ENCODE measurements around the gene CACNA2D3.

DNA sequence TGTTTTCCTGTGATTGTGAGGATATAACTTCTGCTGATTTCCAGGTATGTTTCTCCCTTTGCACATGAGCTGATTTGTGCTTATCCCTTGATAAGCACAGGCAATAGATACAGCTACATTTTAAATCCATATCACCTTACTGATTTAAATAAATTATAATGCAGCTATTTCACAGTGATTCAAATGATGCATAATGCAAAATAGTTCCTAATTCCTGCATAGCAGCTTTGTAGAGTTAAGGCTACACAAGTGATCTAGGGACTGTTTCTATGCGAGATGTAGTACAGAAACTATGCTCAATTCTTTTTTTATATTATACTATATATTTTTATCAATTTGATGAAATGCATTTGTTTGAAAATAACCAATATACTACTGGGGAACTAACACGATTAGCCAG is 471.3 kb downstream of the CACNA2D3 start:
- TF ChIP-seq, protein P1, sequence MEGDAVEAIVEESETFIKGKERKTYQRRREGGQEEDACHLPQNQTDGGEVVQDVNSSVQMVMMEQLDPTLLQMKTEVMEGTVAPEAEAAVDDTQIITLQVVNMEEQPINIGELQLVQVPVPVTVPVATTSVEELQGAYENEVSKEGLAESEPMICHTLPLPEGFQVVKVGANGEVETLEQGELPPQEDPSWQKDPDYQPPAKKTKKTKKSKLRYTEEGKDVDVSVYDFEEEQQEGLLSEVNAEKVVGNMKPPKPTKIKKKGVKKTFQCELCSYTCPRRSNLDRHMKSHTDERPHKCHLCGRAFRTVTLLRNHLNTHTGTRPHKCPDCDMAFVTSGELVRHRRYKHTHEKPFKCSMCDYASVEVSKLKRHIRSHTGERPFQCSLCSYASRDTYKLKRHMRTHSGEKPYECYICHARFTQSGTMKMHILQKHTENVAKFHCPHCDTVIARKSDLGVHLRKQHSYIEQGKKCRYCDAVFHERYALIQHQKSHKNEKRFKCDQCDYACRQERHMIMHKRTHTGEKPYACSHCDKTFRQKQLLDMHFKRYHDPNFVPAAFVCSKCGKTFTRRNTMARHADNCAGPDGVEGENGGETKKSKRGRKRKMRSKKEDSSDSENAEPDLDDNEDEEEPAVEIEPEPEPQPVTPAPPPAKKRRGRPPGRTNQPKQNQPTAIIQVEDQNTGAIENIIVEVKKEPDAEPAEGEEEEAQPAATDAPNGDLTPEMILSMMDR (IDR thresholded peaks at IDR 0.05) = no peak
- no peak for TF ChIP-seq ZFX (IDR thresholded peaks at IDR 0.05; ENCODE audit: borderline replicate concordance)
